Adrenal gland (tissue), 12 donors: ENCODE results near the gene ASB9. TPM values are rescaled to one million over a fixed set of nuclear protein-coding genes. Genes with fewer than 3 reads are reported as not detected.

Experiments
- DNase-seq, 7 donors: peaks; one replicate each; pipeline ENCODE4 v3.0.0-alpha.2; 2019 to 2020
- H3K27ac ChIP-seq, 5 donors: fragments of 200-600 bp; sonication (generic) in 4 of 5; 1 replicate in 3 of 5; 2 replicates in 2 of 5; pipeline versions ENCODE4 v1.5.1 to v1.8.0; 2016 to 2020; ENCODE audit warnings: mild to moderate bottlenecking in 1 of 5
- H3K27me3 ChIP-seq: fragments of 200-600 bp; 2 replicates; pipeline ENCODE4 v1.8.0; 2021
- H3K36me3 ChIP-seq, 2 donors: fragments of 200-600 bp; replicated peaks in 1 of 2; 1 replicate in 1 of 2; 2 replicates in 1 of 2; pipeline versions ENCODE4 v1.5.1 to v1.8.0; 2018 to 2022
- H3K4me1 ChIP-seq, 2 donors: fragments of 200-600 bp; replicated peaks in 1 of 2; 1 replicate in 1 of 2; 2 replicates in 1 of 2; pipeline versions ENCODE4 v1.5.1 to v1.8.0; 2018 to 2021
- H3K4me3 ChIP-seq, 4 donors: fragments of 200-600 bp; sonication (generic) in 3 of 4; one replicate each; pipeline ENCODE4 v1.5.1; 2016 to 2018
- H3K9me3 ChIP-seq, 3 donors: fragments of 200-600 bp; sonication (generic) in 1 of 3; replicated peaks in 1 of 3; 1 replicate in 2 of 3; 2 replicates in 1 of 3; pipeline versions ENCODE4 v1.5.1 to v1.8.0; 2016 to 2021
- CTCF ChIP-seq, 6 experiments: fragments of 450-650 bp in 4 of 6; fragments of 200-600 bp in 2 of 6; sonication (generic) in 1 of 6; IDR thresholded peaks; 1 replicate in 5 of 6; 2 replicates in 1 of 6; pipeline versions ENCODE4 v1.5.1 to v1.8.0; 2016 to 2021; ENCODE audit warnings: antibody characterized with exemption in 6 of 6, mild to moderate bottlenecking in 2 of 6, moderate library complexity in 1 of 6
- POLR2A ChIP-seq, 2 donors: fragments of 450-650 bp; IDR thresholded peaks; one replicate each; pipeline ENCODE4 v1.6.1; 2017; ENCODE audit warnings: antibody characterized with exemption in 2 of 2, mild to moderate bottlenecking in 2 of 2, moderate library complexity in 1 of 2
- WGBS, 4 donors: extraction: QIAGEN DNeasy Blood & Tissue Kit in 2 of 4; methylation state at CpG; one replicate each; pipeline versions ENCODE4 v1.1.5 to v1.1.7; 2013 to 2017; 5-methylcytosine and 5-hydroxymethylcytosine counted together
- intact Hi-C, 2 donors: fragments of 100-400 bp; cut with DNase I; formaldehyde crosslinking; loops; one replicate each; pipeline versions ENCODE4 v1.14.1 to v1.15.0; 2022 to 2023
- polyA plus RNA-seq, 3 donors: library from polyadenylated mRNA; stranded (reverse); fragments of 200-250 nt in 2 of 3; fragments of 350-450 nt in 1 of 3; fragmentation: Illumina TruSeq in 1 of 3; extraction: RNeasy Lipid Tissue Mini Kit (QIAGEN cat#74804) in 1 of 3; gene quantifications; one replicate each; pipeline ENCODE4 v1.2.3, GENCODE V29; 2013 to 2014
- total RNA-seq, 9 donors: library from RNA; depleted of rRNA in 4 of 9; stranded (reverse); fragments of >200 nt in 4 of 9; fragments of 120-200 nt in 1 of 9; fragmentation: NEBNext Ultra II Directional in 1 of 9; extraction: Animal tissue kit (Norgen Biotek cat#: 25700) in 1 of 9; gene quantifications; one replicate each; pipeline versions ENCODE4 v1.1.0 to v1.2.4, GENCODE V29; 2013 to 2023
- donor health status: healthy with polysubstance abuse.
- donor health status: Bipolar disorder and iron deficiency.
- donor health status: DM: yes; HTN: yes; CAD: no.
- donor health status: DM: no; HTN: no; CAD: no.
- donor health status: DM: no; HTN: no; CAD: no.
- donor health status: DM: yes; HTN: yes; CAD: no.

Gene ASB9
- total and polyA plus RNA-seq, 12 donors, result 0.39 to 5.4 (median 2.1) TPM

- no peaks in the 10 kb centered on the region for H3K9me3 ChIP-seq
- no peak for DNase-seq
- H3K27ac ChIP-seq, result no peak overlapping the region
- peaks cover 13% of the 10 kb centered on the region for H3K27me3 ChIP-seq
- no peaks in the 10 kb centered on the region for H3K36me3 ChIP-seq
- TF ChIP-seq POLR2A (IDR thresholded peaks at IDR 0.05) (no peak), CTCF (IDR thresholded peaks at IDR 0.05) (no peak)
- no peak overlapping the region for H3K4me3 ChIP-seq
- intact Hi-C loops, result no loop called here
- H3K4me1 ChIP-seq, result no peaks in the 10 kb centered on the region
- WGBS, 4 donors, result 30 to 53% (median 47%) methylated on average over 1 of the region's 1 CpG
Measured at GRCh38 chrX:15235001-15235400, 34.9 kb downstream of the ASB9 start.

- 41 to 55% (median 45%) methylated on average over 3 of the region's 3 CpGs for WGBS, 4 donors
- Histone ChIP-seq H3K4me1 (no peaks in the 10 kb centered on the region), H3K27ac (no peak overlapping the region), H3K9me3 (no peaks in the 10 kb centered on the region), H3K27me3 (peaks cover 13% of the 10 kb centered on the region), H3K36me3 (no peaks in the 10 kb centered on the region), H3K4me3 (no peak overlapping the region)
- intact Hi-C loops, result no loop called here
- DNase-seq, result no peak
- TF ChIP-seq CTCF (IDR thresholded peaks at IDR 0.05) (no peak), POLR2A (IDR thresholded peaks at IDR 0.05) (no peak)
Measured at GRCh38 chrX:15233416-15234015, 36.4 kb downstream of the ASB9 start.

- intact Hi-C loops, result no loop called here
- no peaks in the 10 kb centered on the region for H3K36me3 ChIP-seq
- TF ChIP-seq POLR2A (IDR thresholded peaks at IDR 0.05) (no peak), CTCF (IDR thresholded peaks at IDR 0.05) (no peak)
- no peak overlapping the region for H3K27ac ChIP-seq
- H3K9me3 ChIP-seq, result no peaks in the 10 kb centered on the region
- peaks cover 14% of the 10 kb centered on the region for H3K27me3 ChIP-seq
- DNase-seq, result no peak
- H3K4me1 ChIP-seq, result no peaks in the 10 kb centered on the region
- H3K4me3 ChIP-seq, result no peak overlapping the region
- 0 to 87% (median 85%) methylated on average over 1 of the region's 1 CpG for WGBS, 4 donors
Measured at GRCh38 chrX:15224747-15225146, 45.1 kb downstream of the ASB9 start.

- no peak for TF ChIP-seq CTCF (IDR thresholded peaks at IDR 0.05)
- TF ChIP-seq POLR2A (IDR thresholded peaks at IDR 0.05), result no peak
- peaks cover 20% of the 10 kb centered on the region for H3K27me3 ChIP-seq
- no peaks in the 10 kb centered on the region for H3K9me3 ChIP-seq
- no peaks in the 10 kb centered on the region for H3K4me1 ChIP-seq
- no peaks in the 10 kb centered on the region for H3K36me3 ChIP-seq
- no peak overlapping the region for H3K27ac ChIP-seq
- DNase-seq, result no peak
- intact Hi-C loops, result no loop called here
- H3K4me3 ChIP-seq, result no peak overlapping the region
Measured at GRCh38 chrX:15221321-15221720, 48.6 kb downstream of the ASB9 start.
